ENCODE measurements around the gene FGD3.

DNA sequence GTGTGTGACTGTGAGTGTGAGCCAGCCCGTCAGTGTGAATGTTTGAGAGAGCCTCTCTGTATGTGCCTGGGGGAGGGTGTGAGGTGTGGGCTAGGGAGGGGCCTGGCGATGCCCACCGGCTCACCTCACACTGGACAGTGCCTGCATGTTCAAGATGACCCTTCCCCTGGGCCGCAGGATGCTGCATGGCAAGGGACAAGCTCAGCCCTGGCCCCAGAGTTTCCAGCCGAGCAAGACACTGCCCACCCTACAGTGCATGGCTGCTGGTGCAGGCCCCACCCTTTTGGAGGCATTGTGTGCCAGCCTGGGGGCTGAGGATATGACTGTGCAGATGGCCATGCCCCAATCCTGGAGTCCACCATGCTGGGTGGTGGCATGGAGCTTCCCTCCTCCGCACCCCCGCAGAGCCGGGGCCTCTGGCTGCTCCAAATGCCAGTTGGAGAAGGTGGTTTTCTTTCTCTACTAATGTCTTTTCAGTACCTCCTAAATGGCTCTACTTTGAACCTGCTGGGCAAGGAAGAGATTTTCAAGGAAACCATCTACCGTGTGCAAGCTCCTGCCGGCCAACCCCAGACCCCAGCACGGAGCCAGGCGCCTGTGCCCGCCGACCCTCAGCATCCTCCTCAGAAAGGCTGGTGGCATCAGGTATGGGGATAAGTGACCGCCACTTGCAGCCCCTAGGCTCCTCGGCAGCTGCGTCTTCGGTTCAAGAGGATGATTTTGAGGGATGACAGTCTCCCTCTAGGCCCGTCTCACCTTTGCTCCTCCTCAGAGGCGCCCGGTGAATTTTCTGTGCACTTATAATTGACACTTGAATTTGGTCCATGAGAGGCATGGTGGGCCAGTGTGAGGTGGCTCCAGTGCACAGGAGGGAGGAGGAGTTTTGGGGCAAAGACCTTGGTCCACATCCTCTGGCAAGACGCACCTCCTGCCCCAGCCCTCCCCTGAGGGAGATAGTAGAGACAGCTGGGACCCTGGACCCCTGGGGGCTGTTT is 27.7 kb downstream of the FGD3 start:
- TF ChIP-seq, protein P1, sequence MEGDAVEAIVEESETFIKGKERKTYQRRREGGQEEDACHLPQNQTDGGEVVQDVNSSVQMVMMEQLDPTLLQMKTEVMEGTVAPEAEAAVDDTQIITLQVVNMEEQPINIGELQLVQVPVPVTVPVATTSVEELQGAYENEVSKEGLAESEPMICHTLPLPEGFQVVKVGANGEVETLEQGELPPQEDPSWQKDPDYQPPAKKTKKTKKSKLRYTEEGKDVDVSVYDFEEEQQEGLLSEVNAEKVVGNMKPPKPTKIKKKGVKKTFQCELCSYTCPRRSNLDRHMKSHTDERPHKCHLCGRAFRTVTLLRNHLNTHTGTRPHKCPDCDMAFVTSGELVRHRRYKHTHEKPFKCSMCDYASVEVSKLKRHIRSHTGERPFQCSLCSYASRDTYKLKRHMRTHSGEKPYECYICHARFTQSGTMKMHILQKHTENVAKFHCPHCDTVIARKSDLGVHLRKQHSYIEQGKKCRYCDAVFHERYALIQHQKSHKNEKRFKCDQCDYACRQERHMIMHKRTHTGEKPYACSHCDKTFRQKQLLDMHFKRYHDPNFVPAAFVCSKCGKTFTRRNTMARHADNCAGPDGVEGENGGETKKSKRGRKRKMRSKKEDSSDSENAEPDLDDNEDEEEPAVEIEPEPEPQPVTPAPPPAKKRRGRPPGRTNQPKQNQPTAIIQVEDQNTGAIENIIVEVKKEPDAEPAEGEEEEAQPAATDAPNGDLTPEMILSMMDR (IDR thresholded peaks at IDR 0.05), result no peak
- no peak for TF ChIP-seq POLR2A (IDR thresholded peaks at IDR 0.05)

All from right lobe of liver (tissue), 4 donors.